Common myeloid progenitor, CD34-positive (primary cell): ENCODE data around the gene KCNMA1.

Source experiments
- CTCF ChIA-PET: fragments of 350-600 bp; sonication (Branson Sonifier 250); formaldehyde crosslinking; loops from one replicate; lab custom pipeline; 2021; ENCODE audit warnings: antibody characterized with exemption; lab: Charles Lee
- POLR2A ChIA-PET: fragments of 350-600 bp; sonication (Branson Sonifier 250); formaldehyde crosslinking; loops from one replicate; lab custom pipeline; 2021; ENCODE audit warnings: antibody characterized with exemption; lab: Charles Lee
- DNase-seq, 3 donors: peaks; one replicate each; pipeline versions ENCODE4 v3.0.0 to v3.0.0-alpha.2; 2013
- H3K27ac ChIP-seq, 2 experiments: 1 replicate in 1 of 2; 2 replicates in 1 of 2; pipeline ENCODE4 v1.7.0; 2013; ENCODE audit warnings: inconsistent platforms in 2 of 2, low read length in 2 of 2, mild to moderate bottlenecking in 2 of 2, low read depth in 1 of 2, moderate library complexity in 1 of 2; ENCODE audit not compliant: severe bottlenecking in 2 of 2, insufficient read depth in 1 of 2, poor library complexity in 1 of 2
- H3K27me3 ChIP-seq, 5 experiments: replicated peaks in 2 of 5; 1 replicate in 3 of 5; 2 replicates in 2 of 5; pipeline versions ENCODE4 v1.6.1 to v1.7.0; 2013; ENCODE audit warnings: low read length in 4 of 5, mild to moderate bottlenecking in 2 of 5, moderate library complexity in 2 of 5, inconsistent platforms in 1 of 5; ENCODE audit not compliant: insufficient read depth in 5 of 5, control insufficient read depth in 4 of 5
- H3K36me3 ChIP-seq, 4 experiments: 1 replicate in 2 of 4; 2 replicates in 2 of 4; pipeline versions ENCODE4 v1.6.1 to v1.7.0; 2013; ENCODE audit warnings: low read length in 3 of 4, control low read depth in 1 of 4, mild to moderate bottlenecking in 1 of 4; ENCODE audit not compliant: control insufficient read depth in 4 of 4, insufficient read depth in 4 of 4
- H3K4me1 ChIP-seq, 4 experiments: 1 replicate in 3 of 4; 2 replicates in 1 of 4; pipeline versions ENCODE4 v1.6.1 to v1.7.1; 2013; ENCODE audit warnings: low read length in 3 of 4, mild to moderate bottlenecking in 3 of 4, control low read depth in 1 of 4, inconsistent platforms in 1 of 4, moderate library complexity in 1 of 4; ENCODE audit not compliant: control insufficient read depth in 4 of 4, insufficient read depth in 4 of 4; ENCODE audit errors: control extremely low read depth in 1 of 4
- H3K4me3 ChIP-seq, 7 experiments: 1 replicate in 4 of 7; 2 replicates in 3 of 7; pipeline versions ENCODE4 v1.5.1 to v1.7.0; 2013; ENCODE audit warnings: mild to moderate bottlenecking in 7 of 7, low read length in 6 of 7, moderate library complexity in 6 of 7, inconsistent platforms in 2 of 7, low read depth in 2 of 7, control low read depth in 1 of 7; ENCODE audit not compliant: insufficient read depth in 4 of 7, control insufficient read depth in 1 of 7; ENCODE audit errors: extremely low read depth in 1 of 7
- H3K9me3 ChIP-seq, 5 experiments: 1 replicate in 4 of 5; 2 replicates in 1 of 5; pipeline versions ENCODE4 v1.6.1 to v1.7.1; 2013; ENCODE audit warnings: low read length in 4 of 5, mild to moderate bottlenecking in 2 of 5, inconsistent platforms in 1 of 5, low read depth in 1 of 5, moderate library complexity in 1 of 5; ENCODE audit not compliant: control insufficient read depth in 4 of 5, insufficient read depth in 2 of 5; ENCODE audit errors: control extremely low read depth in 1 of 5
- WGBS: methylation state at CpG from one replicate; pipeline ENCODE4 v1.1.5; 2013; ENCODE audit not compliant: insufficient coverage; 5-methylcytosine and 5-hydroxymethylcytosine counted together

Gene KCNMA1

DNA sequence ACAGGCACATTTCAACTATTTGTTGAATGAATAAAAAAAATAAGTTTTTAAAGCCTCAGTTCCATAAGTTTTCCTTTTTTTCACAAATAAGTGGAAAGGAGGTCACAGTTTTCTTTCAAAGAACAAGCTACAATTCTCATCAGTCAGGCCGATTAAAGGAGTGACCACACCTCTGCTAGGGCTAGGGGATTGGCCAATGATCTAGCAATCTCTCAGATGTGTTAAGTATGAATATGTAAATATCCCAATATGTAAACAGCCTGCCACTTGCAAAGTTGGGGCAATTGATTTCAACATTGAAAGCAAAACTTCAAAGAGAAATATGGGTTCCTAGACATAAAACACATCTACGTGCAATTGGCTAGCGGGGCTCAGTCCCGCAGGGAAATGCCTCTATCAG is 614.9 kb downstream of the KCNMA1 start:
- DNase-seq, result no peak
- ChIA-PET POLR2A (no interaction called here), CTCF (interaction anchor here (1.4 kb wide), 1 partner anchor 11 kb away, joined by 3 read pairs; no protein-coding TSS in a partner anchor)
- H3K4me1 ChIP-seq, result peaks cover 0 to 9% (median 5%) of the 10 kb centered on the region in 4 experiments
- H3K4me3 ChIP-seq, result no peak overlapping the region
- no peaks in the 10 kb centered on the region for H3K36me3 ChIP-seq
- no peaks in the 10 kb centered on the region for H3K9me3 ChIP-seq
- WGBS, result 100% methylated on average over 3 of the region's 4 CpGs
- H3K27me3 ChIP-seq, result no peaks in the 10 kb centered on the region
- H3K27ac ChIP-seq, result no peak overlapping the region

DNA sequence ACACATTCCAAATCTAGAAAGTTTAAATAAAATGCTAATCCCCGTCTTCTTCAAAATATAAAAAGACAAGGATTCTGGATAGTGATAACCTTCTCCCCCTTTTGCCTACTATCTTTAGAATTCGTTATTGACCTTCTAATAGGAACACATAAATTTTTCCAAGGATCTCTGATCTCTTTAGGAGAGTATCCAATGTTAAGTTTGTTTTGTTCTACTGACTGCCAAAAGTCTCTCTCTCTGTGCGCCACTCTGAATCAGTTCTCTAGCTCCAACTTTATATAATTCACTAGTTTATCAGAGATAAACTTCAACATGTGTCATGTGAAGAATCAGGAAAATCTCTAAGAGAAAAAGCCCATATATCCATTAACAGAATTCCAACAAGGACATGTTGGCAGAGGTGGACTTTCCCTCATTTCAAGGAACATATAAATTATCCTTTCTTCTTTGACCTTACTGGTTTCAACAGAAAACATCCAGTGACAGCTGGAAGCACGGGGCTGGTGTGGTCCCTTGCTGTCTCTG is 615.6 kb downstream of the KCNMA1 start:
- no peak overlapping the region for H3K27ac ChIP-seq
- no peaks in the 10 kb centered on the region for H3K27me3 ChIP-seq
- no CpG with 5 or more reads among the region's 4 CpGs for WGBS
- H3K4me3 ChIP-seq, result no peak overlapping the region
- H3K36me3 ChIP-seq, result no peaks in the 10 kb centered on the region
- DNase-seq, result no peak
- CTCF ChIA-PET, result interaction anchor here (1.4 kb wide), 1 partner anchor 11 kb away, joined by 3 read pairs; no protein-coding TSS in a partner anchor
- peaks cover 0 to 4% (median under 1%) of the 10 kb centered on the region in 4 experiments for H3K4me1 ChIP-seq
- H3K9me3 ChIP-seq, result no peaks in the 10 kb centered on the region
- POLR2A ChIA-PET, result no interaction called here

DNA sequence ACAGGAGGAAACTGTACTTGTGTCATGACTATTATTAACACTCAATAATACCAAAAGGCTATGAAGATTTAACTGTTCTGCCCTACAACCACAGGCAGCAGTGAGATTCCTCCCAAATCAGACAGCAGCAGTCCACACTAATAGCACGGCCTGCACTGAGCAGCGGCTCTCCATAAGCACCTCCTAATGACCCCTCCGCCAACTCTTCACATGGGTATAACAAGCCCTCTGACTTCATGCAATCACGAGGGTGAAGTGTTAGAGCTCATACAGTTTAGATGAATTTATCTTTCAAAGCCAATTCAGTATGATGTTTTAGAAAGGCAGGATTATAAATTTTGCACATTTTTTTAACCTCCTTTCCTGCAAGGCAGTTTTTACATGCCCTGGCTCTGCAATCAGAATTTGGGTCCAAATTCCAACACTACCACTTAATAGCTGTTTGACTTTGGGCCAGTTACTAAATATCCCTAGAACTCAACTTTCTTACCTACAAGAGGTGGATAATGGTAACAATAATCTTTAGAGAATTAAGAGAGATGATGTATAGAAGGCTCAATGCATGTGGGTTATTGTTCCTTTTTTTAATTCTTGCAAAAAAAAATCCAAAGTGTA is 617.1 kb downstream of the KCNMA1 start:
- H3K27me3 ChIP-seq, result no peaks in the 10 kb centered on the region
- no peak overlapping the region for H3K27ac ChIP-seq
- ChIA-PET POLR2A (no interaction called here), CTCF (no interaction called here)
- H3K4me3 ChIP-seq, result no peak overlapping the region
- H3K36me3 ChIP-seq, result no peaks in the 10 kb centered on the region
- no peaks in the 10 kb centered on the region for H3K9me3 ChIP-seq
- H3K4me1 ChIP-seq, result no peaks in the 10 kb centered on the region
- 100% methylated on average over 3 of the region's 4 CpGs for WGBS
- DNase-seq, result no peak

DNA sequence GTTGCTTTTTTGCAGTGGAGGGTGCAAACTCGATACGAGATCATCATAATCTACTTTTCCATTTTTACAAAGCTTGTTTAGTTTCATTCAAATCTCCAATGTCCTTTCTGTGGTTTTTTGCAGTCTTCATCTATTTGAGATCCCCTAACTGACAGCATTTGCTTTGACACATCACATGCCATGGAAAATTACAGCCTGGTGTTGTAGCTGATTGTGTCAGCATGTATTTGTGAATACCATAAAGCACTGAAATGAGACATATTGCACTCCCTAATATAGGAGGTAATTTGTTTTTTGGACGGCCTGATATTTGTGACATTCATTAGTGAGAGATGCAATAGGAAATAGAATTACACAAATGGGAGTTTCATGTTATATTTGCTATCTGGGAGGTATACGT is 620.8 kb downstream of the KCNMA1 start:
- CTCF ChIA-PET, result interaction anchor here (1.4 to 2.3 kb wide), 2 partner anchors 10 to 12 kb away, joined by 6 to 10 read pairs; no protein-coding TSS in a partner anchor
- H3K9me3 ChIP-seq, result no peaks in the 10 kb centered on the region
- DNase-seq, result no peak

DNA sequence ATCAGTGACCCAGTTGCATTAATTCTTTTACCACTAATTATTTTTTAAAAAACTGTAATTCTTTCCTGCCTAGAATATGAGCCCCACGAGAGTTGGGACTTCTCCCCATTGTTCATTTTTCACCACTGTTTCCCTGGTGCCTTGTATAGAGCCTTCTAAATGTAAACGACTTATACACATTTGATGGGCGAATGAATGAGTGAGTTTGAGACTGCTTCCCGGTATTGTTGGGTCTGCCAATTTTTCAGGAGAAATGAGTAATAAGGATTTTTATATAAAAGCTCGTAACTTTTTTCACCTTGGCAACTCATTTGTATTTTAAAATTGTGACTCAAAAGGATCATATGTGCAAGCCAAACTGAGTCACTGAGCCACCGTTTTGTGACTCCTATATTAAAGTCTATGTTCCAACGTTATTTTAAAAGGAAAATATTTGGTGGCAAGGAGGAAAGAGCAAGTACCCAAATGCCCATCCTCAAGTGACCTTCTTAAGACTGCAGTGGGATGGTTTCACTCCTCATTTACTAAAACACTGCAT is 621.3 kb downstream of the KCNMA1 start:
- CTCF ChIA-PET, result interaction anchor here (1.4 to 2.3 kb wide), 2 partner anchors 11 to 12 kb away, joined by 6 to 10 read pairs; no protein-coding TSS in a partner anchor
- H3K9me3 ChIP-seq, result no peaks in the 10 kb centered on the region
- no peaks in the 10 kb centered on the region for H3K4me1 ChIP-seq
- POLR2A ChIA-PET, result no interaction called here
- DNase-seq, result no peak
- no peak overlapping the region for H3K27ac ChIP-seq
- 100% methylated on average over 3 of the region's 7 CpGs for WGBS
- H3K4me3 ChIP-seq, result no peak overlapping the region
- no peaks in the 10 kb centered on the region for H3K27me3 ChIP-seq
- no peaks in the 10 kb centered on the region for H3K36me3 ChIP-seq

More for the DNA sequence above, 620.8 kb downstream of the KCNMA1 start:
- POLR2A ChIA-PET, result no interaction called here
- H3K27me3 ChIP-seq, result no peaks in the 10 kb centered on the region
- WGBS, result 100% methylated on average over 4 of the region's 4 CpGs
- H3K36me3 ChIP-seq, result no peaks in the 10 kb centered on the region
- H3K27ac ChIP-seq, result no peak overlapping the region
- H3K4me3 ChIP-seq, result no peak overlapping the region
- H3K4me1 ChIP-seq, result no peaks in the 10 kb centered on the region

DNA sequence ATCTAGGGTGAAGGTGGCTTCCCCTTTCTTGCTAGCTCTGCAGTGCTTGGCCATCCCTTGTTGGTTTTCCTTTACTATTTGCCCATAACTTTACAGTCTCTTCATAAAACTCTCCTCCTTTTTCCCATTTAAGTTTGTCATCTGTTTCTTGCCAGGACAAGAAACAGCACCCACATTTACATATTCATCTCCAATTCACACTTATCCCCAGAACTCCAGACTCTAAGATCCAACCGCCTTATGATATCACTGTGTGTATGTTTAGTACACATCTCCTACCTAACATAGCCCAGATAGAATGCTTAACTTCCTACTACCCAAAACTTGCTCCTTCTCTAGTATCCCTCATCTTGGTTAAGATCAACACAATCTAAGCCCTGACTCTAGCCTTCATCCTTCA is 622.2 kb downstream of the KCNMA1 start:
- DNase-seq, result no peak
- Histone ChIP-seq H3K27ac (no peak overlapping the region), H3K27me3 (no peaks in the 10 kb centered on the region), H3K4me3 (no peak overlapping the region), H3K4me1 (no peaks in the 10 kb centered on the region), H3K9me3 (no peaks in the 10 kb centered on the region), H3K36me3 (no peaks in the 10 kb centered on the region)
- ChIA-PET POLR2A (no interaction called here), CTCF (no interaction called here)
- WGBS, result 100% methylated on average over 1 of the region's 1 CpG

DNA sequence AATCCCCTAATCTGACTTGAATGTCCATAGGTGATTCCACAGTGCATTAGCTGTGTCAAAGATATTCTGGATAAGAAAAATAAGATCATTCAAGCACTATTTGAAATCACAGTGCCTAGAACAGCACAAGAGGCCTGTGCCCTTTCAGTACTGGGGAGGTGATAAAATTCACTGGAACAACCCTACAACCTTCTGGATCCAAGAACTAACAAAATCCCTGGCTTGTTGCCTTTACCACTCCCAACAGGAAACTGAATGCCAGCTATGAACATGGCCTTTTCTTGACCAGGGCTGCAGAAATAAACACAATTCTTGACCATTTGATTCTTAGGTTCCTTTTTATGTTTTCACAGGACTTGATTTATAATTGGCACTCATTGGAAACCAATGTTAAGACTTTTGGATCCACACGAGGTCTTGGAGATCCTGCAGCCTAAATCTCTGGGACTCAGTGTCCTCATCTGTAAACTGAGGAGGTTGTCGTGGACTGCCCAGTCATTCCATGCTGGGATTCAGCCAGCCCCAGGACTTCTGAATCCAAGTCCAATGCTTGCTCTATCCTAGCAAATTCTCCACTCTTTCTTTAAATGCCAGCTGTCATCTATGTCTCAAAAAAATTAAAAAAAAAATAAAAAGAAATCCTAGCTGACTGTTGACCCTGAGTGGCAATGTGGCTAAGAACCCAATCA is 624.7 kb downstream of the KCNMA1 start:
- no peak overlapping the region for H3K27ac ChIP-seq
- no peak for DNase-seq
- H3K4me3 ChIP-seq, result no peak overlapping the region
- H3K9me3 ChIP-seq, result no peaks in the 10 kb centered on the region
- no peaks in the 10 kb centered on the region for H3K27me3 ChIP-seq
- H3K36me3 ChIP-seq, result no peaks in the 10 kb centered on the region
- 92% methylated on average over 2 of the region's 2 CpGs for WGBS
- ChIA-PET CTCF (interaction anchor here (1.7 kb wide), 1 partner anchor 16 kb away, joined by 5 read pairs; no protein-coding TSS in a partner anchor), POLR2A (no interaction called here)
- no peaks in the 10 kb centered on the region for H3K4me1 ChIP-seq
